Measurements from ENCODE around the gene GADL1.

GRCh38 chr3:30742796-30743619 lies 151.5 kb downstream of the GADL1 start:
- TF ChIP-seq POLR2A (IDR thresholded peaks at IDR 0.05; ENCODE audit: low read length) (no peak), GATA1 (IDR thresholded peaks at IDR 0.05; ENCODE audit: low read depth, low read length) (no peak)
